HG02840 (cell line): ENCODE results near the gene KCNQ5.
"Not testable (repeated sequence)": the region's sequence is repeated elsewhere in the genome, so short reads cannot be mapped to it uniquely, and the experiment has no call there.

Experiments used
- ATAC-seq: cut with Tn5 transposase; IDR thresholded peaks from one replicate; pipeline ENCODE4 v1.9.1; 2021; ENCODE audit warnings: mild to moderate bottlenecking, moderate library complexity, moderate number of reproducible peaks; ENCODE audit not compliant: unreplicated experiment, low FRiP score

The KCNQ5 gene

GRCh38 chr6:72876256-72876655 is 254.4 kb downstream of the KCNQ5 start:
- ATAC-seq: no peak

- ATAC-seq: no peak
Measured at GRCh38 chr6:72886170-72886569, 264.3 kb downstream of the KCNQ5 start.

GRCh38 chr6:72890233-72890632 is 268.4 kb downstream of the KCNQ5 start:
- no peak for ATAC-seq

- no peak for ATAC-seq
Measured at GRCh38 chr6:72890671-72891070, 268.8 kb downstream of the KCNQ5 start.

GRCh38 chr6:72892901-72893300 is 271.0 kb downstream of the KCNQ5 start:
- no peak for ATAC-seq

GRCh38 chr6:72894091-72894490 is 272.2 kb downstream of the KCNQ5 start:
- no peak for ATAC-seq

GRCh38 chr6:72898313-72898712 is 276.4 kb downstream of the KCNQ5 start:
- ATAC-seq: not testable (repeated sequence)

- no peak for ATAC-seq
Measured at GRCh38 chr6:72905705-72906478, 284.0 kb downstream of the KCNQ5 start.

- ATAC-seq: no peak
Measured at GRCh38 chr6:72911463-72912155, 289.7 kb downstream of the KCNQ5 start.

GRCh38 chr6:72913797-72914196 is 291.9 kb downstream of the KCNQ5 start:
- ATAC-seq: no peak

- ATAC-seq: no peak
Measured at GRCh38 chr6:72916298-72916697, 294.4 kb downstream of the KCNQ5 start.

- no peak for ATAC-seq
Measured at GRCh38 chr6:72916906-72917305, 295.0 kb downstream of the KCNQ5 start.

- no peak for ATAC-seq
Measured at GRCh38 chr6:72922401-72922800, 300.5 kb downstream of the KCNQ5 start.

- ATAC-seq: no peak
Measured at GRCh38 chr6:72925136-72925535, 303.3 kb downstream of the KCNQ5 start.

GRCh38 chr6:72930556-72931132 is 308.8 kb downstream of the KCNQ5 start:
- no peak for ATAC-seq

GRCh38 chr6:72931325-72931887 is 309.5 kb downstream of the KCNQ5 start:
- no peak for ATAC-seq

GRCh38 chr6:72933233-72933632 is 311.4 kb downstream of the KCNQ5 start:
- no peak for ATAC-seq

- no peak for ATAC-seq
Measured at GRCh38 chr6:72936766-72937559, 315.1 kb downstream of the KCNQ5 start.

GRCh38 chr6:72938104-72938503 is 316.2 kb downstream of the KCNQ5 start:
- ATAC-seq: no peak

GRCh38 chr6:72939004-72939403 is 317.1 kb downstream of the KCNQ5 start:
- ATAC-seq: no peak
